GM18526 (cell line): Measurements from ENCODE around the gene TRPM3.

Source experiments
- POLR2A ChIP-seq: IDR thresholded peaks from 3 replicates; pipeline ENCODE4 v1.6.1; 2011; ENCODE audit not compliant: insufficient read length; ENCODE audit errors: extremely low read depth

The TRPM3 gene

GRCh38 chr9:70816891-70817290, 304.5 kb downstream of the TRPM3 start:
- no peak for TF ChIP-seq POLR2A

- TF ChIP-seq POLR2A = no peak
Measured at GRCh38 chr9:70816316-70816715, 305.1 kb downstream of the TRPM3 start.

- no peak for TF ChIP-seq POLR2A
Measured at GRCh38 chr9:70814597-70814996, 306.8 kb downstream of the TRPM3 start.

GRCh38 chr9:70813141-70813540, 308.3 kb downstream of the TRPM3 start:
- TF ChIP-seq POLR2A = no peak

- TF ChIP-seq POLR2A = no peak
Measured at GRCh38 chr9:70811638-70812037, 309.8 kb downstream of the TRPM3 start.

GRCh38 chr9:70806875-70807274, 314.5 kb downstream of the TRPM3 start:
- no peak for TF ChIP-seq POLR2A

- TF ChIP-seq POLR2A = no peak
Measured at GRCh38 chr9:70805949-70806348, 315.5 kb downstream of the TRPM3 start.

- no peak for TF ChIP-seq POLR2A
Measured at GRCh38 chr9:70802758-70803436, 318.5 kb downstream of the TRPM3 start.

GRCh38 chr9:70802206-70802605, 319.2 kb downstream of the TRPM3 start:
- TF ChIP-seq POLR2A = no peak

- TF ChIP-seq POLR2A = no peak
Measured at GRCh38 chr9:70801181-70801829, 320.1 kb downstream of the TRPM3 start.

- no peak for TF ChIP-seq POLR2A
Measured at GRCh38 chr9:70798018-70798417, 323.4 kb downstream of the TRPM3 start.

GRCh38 chr9:70795841-70796240, 325.6 kb downstream of the TRPM3 start:
- TF ChIP-seq POLR2A = no peak

- no peak for TF ChIP-seq POLR2A
Measured at GRCh38 chr9:70792796-70793195, 328.6 kb downstream of the TRPM3 start.

- TF ChIP-seq POLR2A = no peak
Measured at GRCh38 chr9:70791936-70792335, 329.5 kb downstream of the TRPM3 start.

GRCh38 chr9:70789086-70789485, 332.3 kb downstream of the TRPM3 start:
- TF ChIP-seq POLR2A = no peak

- TF ChIP-seq POLR2A = no peak
Measured at GRCh38 chr9:70784456-70784855, 337.0 kb downstream of the TRPM3 start.

GRCh38 chr9:70778568-70778967, 342.9 kb downstream of the TRPM3 start:
- TF ChIP-seq POLR2A = no peak
